OCI-LY1 (cell line): ENCODE results near the gene GRID2.

Experiments used
- CTCF ChIP-seq: fragments of 200-600 bp; sonication (generic), shearing (Covaris generic); IDR thresholded peaks from 2 replicates; pipeline ENCODE4 v1.5.1; 2017; ENCODE audit warnings: mild to moderate bottlenecking, antibody characterized with exemption, low read length, moderate library complexity, mixed read lengths
- EZH2 ChIP-seq: fragments of 200-600 bp; sonication (generic), shearing (Covaris generic); IDR thresholded peaks from 2 replicates; pipeline ENCODE4 v1.8.0; 2017; ENCODE audit warnings: borderline replicate concordance, mixed run types, mild to moderate bottlenecking, antibody characterized with exemption, low read length, moderate library complexity, mixed read lengths

DNA sequence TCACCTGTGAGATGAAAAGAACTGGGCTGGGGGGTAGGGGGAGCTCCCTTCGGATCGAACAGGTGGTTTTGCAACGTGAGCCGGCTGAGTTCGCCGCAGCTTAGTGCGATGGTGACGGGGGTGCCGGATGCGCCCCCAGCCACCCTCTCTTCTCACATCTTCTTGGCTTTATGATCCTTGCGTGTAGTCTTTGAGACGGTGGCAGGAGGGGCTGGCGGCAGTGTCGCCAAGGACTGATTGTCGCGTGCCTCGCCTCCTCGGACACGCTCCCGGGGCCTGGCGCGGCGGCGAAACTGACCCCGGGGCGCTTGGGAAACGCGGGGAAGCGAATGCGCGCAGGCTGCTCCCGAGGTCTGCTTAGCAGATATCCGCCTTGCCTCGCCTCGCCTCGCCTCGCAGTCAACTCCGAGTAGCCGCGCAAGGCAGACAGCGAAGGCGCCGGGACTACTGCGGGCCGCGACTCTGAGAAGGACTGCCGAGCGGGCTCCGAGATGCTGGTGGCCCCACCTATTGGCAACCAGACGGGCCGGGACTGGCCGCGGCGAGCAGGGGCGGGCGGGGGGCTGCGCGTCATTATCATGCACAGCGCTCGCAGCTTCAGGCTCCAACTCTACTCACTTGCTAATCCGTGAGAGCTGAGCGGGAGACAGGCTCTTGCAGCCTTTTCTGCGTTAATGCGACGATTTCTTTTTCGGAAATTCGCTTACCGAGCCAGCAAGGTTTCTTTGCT, 1.5 kb downstream of the GRID2 start:
- TF ChIP-seq EZH2 (no peak), CTCF (no peak)
